Trophoblast cell (in vitro differentiated cells and primary cell): Measurements from ENCODE around the gene GALNT18.

Source experiments
- DNase-seq, 2 donors: peaks; one replicate each; pipeline ENCODE4 v3.0.0-alpha.2; 2016
- H2AFZ ChIP-seq: 2 replicates; pipeline ENCODE4 v1.6.1; 2013; ENCODE audit warnings: low read length, moderate library complexity, mild to moderate bottlenecking; ENCODE audit not compliant: insufficient read depth, poor library complexity
- H2AK5ac ChIP-seq: 2 replicates; pipeline ENCODE4 v1.6.1; 2013; ENCODE audit warnings: mild to moderate bottlenecking, low read length
- H2BK120ac ChIP-seq: 2 replicates; pipeline ENCODE4 v1.6.1; 2013; ENCODE audit warnings: low read length, mild to moderate bottlenecking, moderate library complexity; ENCODE audit not compliant: insufficient read depth, poor library complexity
- H2BK12ac ChIP-seq: 2 replicates; pipeline ENCODE4 v1.6.1; 2013; ENCODE audit warnings: mild to moderate bottlenecking, low read length, moderate library complexity
- H2BK5ac ChIP-seq: 2 replicates; pipeline ENCODE4 v1.6.1; 2013; ENCODE audit warnings: low read length, low read depth, moderate library complexity, mild to moderate bottlenecking; ENCODE audit not compliant: poor library complexity
- H3K14ac ChIP-seq: 2 replicates; pipeline ENCODE4 v1.6.1; 2013; ENCODE audit warnings: mild to moderate bottlenecking, low read length
- H3K18ac ChIP-seq: 2 replicates; pipeline ENCODE4 v1.6.1; 2013; ENCODE audit warnings: mild to moderate bottlenecking, low read length
- H3K23ac ChIP-seq: 2 replicates; pipeline ENCODE4 v1.6.1; 2013; ENCODE audit warnings: low read length
- H3K27ac ChIP-seq: 2 replicates; pipeline ENCODE4 v1.5.1; 2013; ENCODE audit warnings: low read depth, mild to moderate bottlenecking, inconsistent platforms, low read length, moderate library complexity
- H3K27me3 ChIP-seq: 2 replicates; pipeline ENCODE4 v1.6.1; 2013; ENCODE audit warnings: inconsistent platforms, mild to moderate bottlenecking, low read length, moderate library complexity; ENCODE audit not compliant: insufficient read depth
- H3K36me3 ChIP-seq, 2 experiments: 1 replicate in 1 of 2; 2 replicates in 1 of 2; pipeline ENCODE4 v1.6.1; 2013; ENCODE audit warnings: low read length in 2 of 2, mild to moderate bottlenecking in 2 of 2, moderate library complexity in 1 of 2; ENCODE audit not compliant: insufficient read depth in 2 of 2, control insufficient read depth in 1 of 2
- H3K4ac ChIP-seq: 2 replicates; pipeline ENCODE4 v1.6.1; 2013; ENCODE audit warnings: low read depth, mild to moderate bottlenecking, low read length, moderate library complexity
- H3K4me1 ChIP-seq, 2 experiments: 1 replicate in 1 of 2; 2 replicates in 1 of 2; pipeline ENCODE4 v1.6.1; 2013; ENCODE audit warnings: low read length in 2 of 2, mild to moderate bottlenecking in 2 of 2, moderate library complexity in 1 of 2; ENCODE audit not compliant: insufficient read depth in 2 of 2, control insufficient read depth in 1 of 2
- H3K4me2 ChIP-seq: 2 replicates; pipeline ENCODE4 v1.6.1; 2013; ENCODE audit warnings: inconsistent platforms, mild to moderate bottlenecking, low read length, moderate library complexity
- H3K4me3 ChIP-seq: 2 replicates; pipeline ENCODE4 v1.5.1; 2013; ENCODE audit warnings: mild to moderate bottlenecking, low read depth, low read length, inconsistent platforms
- H3K79me1 ChIP-seq: one replicate; pipeline ENCODE4 v1.6.1; 2013; ENCODE audit warnings: low read length
- H3K79me2 ChIP-seq: 2 replicates; pipeline ENCODE4 v1.6.1; 2013; ENCODE audit warnings: low read length, mild to moderate bottlenecking; ENCODE audit not compliant: control insufficient read depth, insufficient read depth, poor library complexity
- H3K9ac ChIP-seq: 2 replicates; pipeline ENCODE4 v1.6.1; 2013; ENCODE audit warnings: mild to moderate bottlenecking, low read length
- H3K9me3 ChIP-seq: 2 replicates; pipeline ENCODE4 v1.6.1; 2013; ENCODE audit warnings: low read depth, mild to moderate bottlenecking, control low read depth, inconsistent platforms, low read length; ENCODE audit not compliant: insufficient read depth
- H4K12ac ChIP-seq: 2 replicates; pipeline ENCODE4 v1.6.1; 2013; ENCODE audit warnings: low read depth, mild to moderate bottlenecking, low read length, moderate library complexity
- H4K8ac ChIP-seq: 2 replicates; pipeline ENCODE4 v1.6.1; 2013; ENCODE audit warnings: low read depth, mild to moderate bottlenecking, low read length, moderate library complexity
- H4K91ac ChIP-seq: one replicate; pipeline ENCODE4 v1.6.1; 2013; ENCODE audit warnings: low read depth, mild to moderate bottlenecking, low read length, moderate library complexity
- WGBS: extraction: QIAGEN DNeasy Blood & Tissue Kit; methylation state at CpG from one replicate; pipeline ENCODE4 v1.1.7; 2013; ENCODE audit warnings: missing lambda C conversion rate; ENCODE audit not compliant: insufficient read length, insufficient coverage; ENCODE audit errors: extremely low coverage; 5-methylcytosine and 5-hydroxymethylcytosine counted together

GALNT18 gene

GRCh38 chr11:11304550-11304949, 317.3 kb downstream of the GALNT18 start:
- H3K4ac ChIP-seq: no peak overlapping the region
- H3K9ac ChIP-seq: no peak overlapping the region
- no peak overlapping the region for H4K91ac ChIP-seq
- H4K12ac ChIP-seq: no peak overlapping the region
- no peaks in the 10 kb centered on the region for H3K27me3 ChIP-seq
- H3K9me3 ChIP-seq: peaks cover 2% of the 10 kb centered on the region
- H2AK5ac ChIP-seq: no peak overlapping the region
- H3K27ac ChIP-seq: no peak overlapping the region
- no peak overlapping the region for H3K4me3 ChIP-seq
- no peak overlapping the region for H2BK12ac ChIP-seq
- no peak overlapping the region for H2AFZ ChIP-seq
- no peak overlapping the region for H3K23ac ChIP-seq
- no CpG with 5 or more reads among the region's 7 CpGs for WGBS
- no peak overlapping the region for H3K18ac ChIP-seq
- no peak overlapping the region for H4K8ac ChIP-seq
- no peak for DNase-seq
- H3K36me3 ChIP-seq: no peaks in the 10 kb centered on the region
- no peaks in the 10 kb centered on the region for H3K79me1 ChIP-seq
- H3K4me1 ChIP-seq: no peaks in the 10 kb centered on the region
- H3K4me2 ChIP-seq: no peak overlapping the region
- H2BK5ac ChIP-seq: no peak overlapping the region
- H2BK120ac ChIP-seq: no peak overlapping the region
- no peaks in the 10 kb centered on the region for H3K79me2 ChIP-seq
- no peak overlapping the region for H3K14ac ChIP-seq

DNA sequence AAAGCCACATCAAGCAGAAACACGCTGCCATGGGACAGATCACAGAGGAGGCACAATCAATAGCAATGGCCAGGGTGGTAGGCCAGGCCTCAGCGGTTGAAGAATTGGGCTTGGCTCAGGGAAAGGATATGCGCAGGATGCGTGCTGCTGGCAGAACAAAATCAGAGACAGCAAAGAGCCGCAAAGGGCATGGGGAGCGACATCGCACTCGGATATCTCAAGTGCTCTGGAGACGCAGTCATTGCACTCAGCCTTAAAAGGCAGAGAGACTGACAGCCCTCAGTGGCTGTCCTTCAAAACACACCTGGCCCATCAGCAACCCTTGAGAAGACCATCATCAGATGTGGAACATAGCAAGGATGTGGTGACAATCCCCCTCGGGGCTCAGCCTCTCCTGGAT, 319.2 kb downstream of the GALNT18 start:
- no peak for DNase-seq
- Histone ChIP-seq H3K27me3 (no peaks in the 10 kb centered on the region), H3K79me1 (no peaks in the 10 kb centered on the region), H2BK5ac (no peak overlapping the region), H3K9me3 (peaks cover 2% of the 10 kb centered on the region), H4K91ac (no peak overlapping the region), H3K4ac (no peak overlapping the region), H2AFZ (no peak overlapping the region), H3K18ac (no peak overlapping the region), H4K12ac (no peak overlapping the region), H3K23ac (no peak overlapping the region), H2BK120ac (no peak overlapping the region), H3K27ac (no peak overlapping the region), H3K4me1 (no peaks in the 10 kb centered on the region), H2BK12ac (no peak overlapping the region), H3K79me2 (no peaks in the 10 kb centered on the region), H3K36me3 (no peaks in the 10 kb centered on the region), H3K9ac (no peak overlapping the region), H2AK5ac (no peak overlapping the region), H3K14ac (no peak overlapping the region), H4K8ac (no peak overlapping the region), H3K4me2 (no peak overlapping the region), H3K4me3 (no peak overlapping the region)
- WGBS: no CpG with 5 or more reads among the region's 10 CpGs

GRCh38 chr11:11301212-11301611, 320.6 kb downstream of the GALNT18 start:
- H3K79me1 ChIP-seq: no peaks in the 10 kb centered on the region
- H2BK120ac ChIP-seq: no peak overlapping the region
- peaks cover 2% of the 10 kb centered on the region for H3K9me3 ChIP-seq
- H2BK5ac ChIP-seq: no peak overlapping the region
- H3K18ac ChIP-seq: no peak overlapping the region
- no peaks in the 10 kb centered on the region for H3K36me3 ChIP-seq
- no peak for DNase-seq
- H3K14ac ChIP-seq: no peak overlapping the region
- H3K27me3 ChIP-seq: no peaks in the 10 kb centered on the region
- H3K4me3 ChIP-seq: no peak overlapping the region
- H3K79me2 ChIP-seq: no peaks in the 10 kb centered on the region
- no peak overlapping the region for H4K91ac ChIP-seq
- H3K27ac ChIP-seq: no peak overlapping the region
- no peak overlapping the region for H4K12ac ChIP-seq
- H2AFZ ChIP-seq: no peak overlapping the region
- H2BK12ac ChIP-seq: no peak overlapping the region
- no peaks in the 10 kb centered on the region for H3K4me1 ChIP-seq
- no peak overlapping the region for H3K4ac ChIP-seq
- WGBS: no CpG with 5 or more reads among the region's 6 CpGs
- no peak overlapping the region for H4K8ac ChIP-seq
- H3K4me2 ChIP-seq: no peak overlapping the region
- H3K23ac ChIP-seq: no peak overlapping the region
- H2AK5ac ChIP-seq: no peak overlapping the region
- H3K9ac ChIP-seq: no peak overlapping the region

GRCh38 chr11:11297578-11297977, 324.2 kb downstream of the GALNT18 start:
- no peaks in the 10 kb centered on the region for H3K79me2 ChIP-seq
- no peak overlapping the region for H3K14ac ChIP-seq
- H3K23ac ChIP-seq: no peak overlapping the region
- no peak overlapping the region for H4K8ac ChIP-seq
- H4K91ac ChIP-seq: no peak overlapping the region
- no peak overlapping the region for H2BK5ac ChIP-seq
- no peak overlapping the region for H2BK12ac ChIP-seq
- no peak overlapping the region for H3K18ac ChIP-seq
- H4K12ac ChIP-seq: no peak overlapping the region
- no peak for DNase-seq
- H3K9me3 ChIP-seq: peaks cover 2% of the 10 kb centered on the region
- H2AK5ac ChIP-seq: no peak overlapping the region
- no peak overlapping the region for H3K4me2 ChIP-seq
- H3K27ac ChIP-seq: no peak overlapping the region
- H3K4me1 ChIP-seq: no peaks in the 10 kb centered on the region
- H3K36me3 ChIP-seq: no peaks in the 10 kb centered on the region
- H3K4me3 ChIP-seq: no peak overlapping the region
- no peak overlapping the region for H2BK120ac ChIP-seq
- no peaks in the 10 kb centered on the region for H3K79me1 ChIP-seq
- WGBS: no CpG with 5 or more reads among the region's 6 CpGs
- no peaks in the 10 kb centered on the region for H3K27me3 ChIP-seq
- H3K4ac ChIP-seq: no peak overlapping the region
- no peak overlapping the region for H2AFZ ChIP-seq
- no peak overlapping the region for H3K9ac ChIP-seq
